ENCODE data around the gene NIPSNAP3A. TPM values are rescaled to one million over a fixed set of nuclear protein-coding genes. Genes with fewer than 3 reads are reported as not detected.
A peak's percentile ranks its signal among the peaks of the same experiment; 100 is the strongest.
"Not testable (repeated sequence)": the region's sequence is repeated elsewhere in the genome, so short reads cannot be mapped to it uniquely, and the experiment has no call there.

NIPSNAP3A gene
- total RNA-seq = 25.8 TPM

DNA sequence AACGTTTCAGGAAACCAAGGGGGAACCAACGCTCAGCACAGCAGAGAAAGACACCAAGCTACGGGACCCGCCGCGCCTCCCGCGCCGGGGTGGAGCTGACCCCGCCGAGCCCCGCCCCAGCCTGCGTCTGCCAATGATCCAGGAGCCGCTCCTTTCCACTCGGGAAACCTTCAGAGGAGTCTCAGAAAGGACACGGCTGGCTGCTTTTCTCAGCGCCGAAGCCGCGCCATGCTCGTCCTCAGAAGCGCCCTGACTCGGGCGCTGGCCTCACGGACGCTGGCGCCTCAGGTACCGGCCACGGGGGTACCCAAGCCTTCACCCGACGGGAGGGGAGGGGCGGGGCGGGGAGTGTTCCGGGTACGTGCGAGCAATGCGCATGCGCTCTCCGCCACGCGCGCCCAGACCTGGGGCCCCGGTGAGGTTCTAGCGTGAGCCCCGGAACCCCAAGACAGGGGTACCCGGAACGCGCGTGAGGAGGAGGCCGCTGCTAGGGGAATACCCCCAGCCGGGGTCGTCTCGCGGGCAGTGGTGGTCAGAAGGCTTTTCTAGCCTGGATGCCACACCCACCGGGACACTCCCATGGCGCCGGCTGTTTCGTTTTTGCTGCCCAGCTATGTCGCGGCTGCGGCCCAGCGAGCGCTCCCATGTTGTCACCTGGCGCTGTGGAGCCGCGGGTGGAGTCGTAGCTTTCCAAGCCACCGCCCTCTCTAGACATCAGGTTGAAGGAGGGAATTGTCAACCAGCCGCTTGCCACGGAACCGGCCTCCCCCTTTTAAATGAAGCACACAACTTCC, at the start of gene NIPSNAP3A:
Gene NIPSNAP3A (plus strand): TSS at position 119 of the 794 bp plus-strand sequence. CDS start 110 bp downstream, at position 229.
- H3K27ac ChIP-seq = peak within 1 kb of the TSS; percentile 86
- intact Hi-C loops (cut with DNase I) = no loop called here
- H3K4me3 ChIP-seq = peak within 1 kb of the TSS; percentile 83 to 89
- no peaks in the 10 kb centered on the region for H3K9me3 ChIP-seq
- peak; percentile 69 to 89 for TF ChIP-seq POLR2AphosphoS5 (IDR thresholded peaks at IDR 0.05; ENCODE audit: insufficient read depth in 1 of 2, low read depth in 1 of 2)
- TF ChIP-seq POLR2A (IDR thresholded peaks at IDR 0.05) = peak in 1 of 2 donors; percentile 36
- TF ChIP-seq, protein P1, sequence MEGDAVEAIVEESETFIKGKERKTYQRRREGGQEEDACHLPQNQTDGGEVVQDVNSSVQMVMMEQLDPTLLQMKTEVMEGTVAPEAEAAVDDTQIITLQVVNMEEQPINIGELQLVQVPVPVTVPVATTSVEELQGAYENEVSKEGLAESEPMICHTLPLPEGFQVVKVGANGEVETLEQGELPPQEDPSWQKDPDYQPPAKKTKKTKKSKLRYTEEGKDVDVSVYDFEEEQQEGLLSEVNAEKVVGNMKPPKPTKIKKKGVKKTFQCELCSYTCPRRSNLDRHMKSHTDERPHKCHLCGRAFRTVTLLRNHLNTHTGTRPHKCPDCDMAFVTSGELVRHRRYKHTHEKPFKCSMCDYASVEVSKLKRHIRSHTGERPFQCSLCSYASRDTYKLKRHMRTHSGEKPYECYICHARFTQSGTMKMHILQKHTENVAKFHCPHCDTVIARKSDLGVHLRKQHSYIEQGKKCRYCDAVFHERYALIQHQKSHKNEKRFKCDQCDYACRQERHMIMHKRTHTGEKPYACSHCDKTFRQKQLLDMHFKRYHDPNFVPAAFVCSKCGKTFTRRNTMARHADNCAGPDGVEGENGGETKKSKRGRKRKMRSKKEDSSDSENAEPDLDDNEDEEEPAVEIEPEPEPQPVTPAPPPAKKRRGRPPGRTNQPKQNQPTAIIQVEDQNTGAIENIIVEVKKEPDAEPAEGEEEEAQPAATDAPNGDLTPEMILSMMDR (IDR thresholded peaks at IDR 0.05) = no peak
- H3K27me3 ChIP-seq = no peaks in the 10 kb centered on the region
- peaks cover 0 to 17% of the 10 kb centered on the region in 2 donors for H3K36me3 ChIP-seq
- no peak for DNase-seq (ENCODE audit: extremely low spot score in 2 of 2)
- H3K4me1 ChIP-seq = peaks cover 13% of the 10 kb centered on the region

DNA sequence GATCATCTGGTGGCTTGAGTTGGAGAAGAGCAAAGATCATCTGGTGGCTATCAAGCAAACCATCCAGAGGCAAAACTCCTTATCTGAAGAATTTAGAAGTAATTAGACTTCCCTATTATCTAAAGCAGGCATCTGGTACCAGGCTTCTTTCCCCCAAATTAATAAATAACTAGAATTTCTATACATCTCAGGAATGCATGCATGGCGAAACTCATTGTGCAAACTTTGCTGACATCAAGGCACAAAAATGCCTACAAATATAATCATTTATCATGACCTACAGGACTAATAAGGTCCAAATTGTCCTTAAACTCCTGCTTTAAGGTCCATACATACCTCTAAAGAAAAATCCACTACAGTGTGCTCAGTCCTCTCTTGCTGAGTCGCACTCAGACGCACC, 47.2 kb upstream of the NIPSNAP3A start:
- H3K9me3 ChIP-seq = no peaks in the 10 kb centered on the region
- H3K27ac ChIP-seq = no peak overlapping the region
- no peaks in the 10 kb centered on the region for H3K4me1 ChIP-seq
- H3K36me3 ChIP-seq = no peaks in the 10 kb centered on the region
- no peak overlapping the region for H3K4me3 ChIP-seq
- no peak for DNase-seq (ENCODE audit: extremely low spot score in 2 of 2)
- TF ChIP-seq POLR2AphosphoS5 (IDR thresholded peaks at IDR 0.05; ENCODE audit: insufficient read depth in 1 of 2, low read depth in 1 of 2) = no peak
- intact Hi-C loops (cut with DNase I) = no loop called here
- no peaks in the 10 kb centered on the region for H3K27me3 ChIP-seq

DNA sequence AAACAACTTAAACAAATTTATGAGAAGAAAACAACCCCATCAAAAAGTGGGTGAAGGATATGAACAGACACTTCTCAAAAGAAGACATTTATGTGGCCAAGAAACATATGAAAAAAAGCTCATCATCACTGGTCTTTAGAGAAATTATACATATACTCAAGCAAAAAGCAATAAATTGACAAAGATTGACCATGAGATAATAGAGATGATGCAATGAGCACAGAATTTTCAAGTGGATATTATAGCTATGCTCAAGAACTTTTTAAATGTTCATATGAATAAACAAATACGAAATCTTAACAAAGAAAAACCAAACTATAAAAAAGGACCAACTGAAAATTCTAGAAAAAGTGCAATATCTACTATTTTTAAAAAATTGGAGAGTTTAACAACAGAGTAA, 38.7 kb upstream of the NIPSNAP3A start:
- H3K27ac ChIP-seq; DNase-seq (ENCODE audit: extremely low spot score in 2 of 2); H3K9me3 ChIP-seq; H3K4me3 ChIP-seq; intact Hi-C loops (cut with DNase I); H3K27me3 ChIP-seq; H3K36me3 ChIP-seq; H3K4me1 ChIP-seq: not testable (repeated sequence)

DNA sequence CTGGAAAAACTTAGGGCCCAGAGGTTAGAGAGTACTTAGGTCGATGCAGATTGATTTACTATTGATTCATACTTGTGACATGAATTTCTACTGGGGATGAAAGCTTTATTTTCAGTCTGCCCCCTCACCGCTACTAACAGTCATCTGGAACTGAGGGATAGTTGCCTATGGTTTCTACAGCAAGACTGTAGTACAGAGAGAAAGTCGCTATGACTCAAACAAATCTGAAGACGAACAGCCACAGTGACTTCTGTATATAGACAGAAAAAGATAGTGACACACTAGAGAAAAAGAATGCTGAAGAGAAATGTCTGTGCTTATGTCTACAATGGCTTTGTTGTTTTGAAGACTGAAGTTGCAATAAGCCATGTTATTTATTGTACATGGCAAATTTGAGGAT, 35.9 kb upstream of the NIPSNAP3A start:
- Histone ChIP-seq H3K4me3 (no peak overlapping the region), H3K9me3 (no peaks in the 10 kb centered on the region), H3K27me3 (no peaks in the 10 kb centered on the region), H3K4me1 (no peaks in the 10 kb centered on the region), H3K27ac (no peak overlapping the region), H3K36me3 (no peaks in the 10 kb centered on the region)
- TF ChIP-seq POLR2AphosphoS5 (IDR thresholded peaks at IDR 0.05; ENCODE audit: insufficient read depth in 1 of 2, low read depth in 1 of 2) (no peak), POLR2A (IDR thresholded peaks at IDR 0.05) (no peak)
- TF ChIP-seq, protein P1 (IDR thresholded peaks at IDR 0.05) = no peak
- no peak for DNase-seq (ENCODE audit: extremely low spot score in 2 of 2)
- intact Hi-C loops (cut with DNase I) = no loop called here

DNA sequence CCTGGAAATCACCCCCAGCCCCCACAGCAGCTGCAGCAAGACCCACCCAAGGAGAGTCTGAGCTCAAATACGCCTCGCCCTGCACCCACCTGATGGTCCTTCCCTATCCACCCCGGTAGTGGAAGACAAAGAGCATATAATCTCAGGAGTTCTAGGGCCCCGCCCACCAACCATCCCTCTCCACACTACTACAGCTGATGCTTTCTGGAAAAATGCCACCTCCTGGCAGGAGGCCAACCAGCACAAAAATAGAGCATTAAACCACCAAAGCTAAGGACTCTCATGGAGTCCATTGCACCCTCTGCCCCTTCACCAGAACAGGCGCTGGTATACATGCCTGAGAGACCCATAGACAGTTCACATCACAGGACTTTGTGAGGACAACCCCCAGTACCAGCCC, 22.5 kb upstream of the NIPSNAP3A start:
- H3K27me3 ChIP-seq = no peaks in the 10 kb centered on the region
- intact Hi-C loops (cut with DNase I) = no loop called here

DNA sequence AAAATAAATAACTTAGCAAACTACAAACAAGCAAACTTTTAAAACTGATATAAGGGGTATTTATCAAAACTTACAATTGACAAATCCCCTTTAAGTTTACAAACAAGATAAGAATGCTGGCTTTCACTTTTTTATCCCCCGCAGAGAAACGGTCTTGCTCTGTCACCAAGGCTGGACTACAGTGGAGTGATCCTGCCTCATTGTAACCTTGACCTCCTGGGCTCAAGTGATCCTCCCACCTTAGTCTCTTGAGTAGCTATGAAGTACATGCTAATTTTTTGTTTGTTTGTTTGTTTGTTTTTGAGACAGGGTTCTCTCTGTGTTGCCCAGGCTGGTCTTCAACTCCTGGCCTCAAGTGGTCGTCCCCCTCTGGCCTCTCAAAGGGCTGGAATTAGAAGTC, 9.0 kb upstream of the NIPSNAP3A start:
- no peaks in the 10 kb centered on the region for H3K27me3 ChIP-seq
- H3K4me1 ChIP-seq = no peaks in the 10 kb centered on the region
- H3K9me3 ChIP-seq = no peaks in the 10 kb centered on the region
- H3K4me3 ChIP-seq = no peak overlapping the region
- intact Hi-C loops (cut with DNase I) = no loop called here
- H3K27ac ChIP-seq = no peak overlapping the region
- no peak for DNase-seq (ENCODE audit: extremely low spot score in 2 of 2)
- H3K36me3 ChIP-seq = no peaks in the 10 kb centered on the region
- TF ChIP-seq, protein P1 (IDR thresholded peaks at IDR 0.05) = no peak
- TF ChIP-seq POLR2AphosphoS5 (IDR thresholded peaks at IDR 0.05; ENCODE audit: insufficient read depth in 1 of 2, low read depth in 1 of 2) = no peak
- no peak for TF ChIP-seq POLR2A (IDR thresholded peaks at IDR 0.05)

More for the DNA sequence above, 22.5 kb upstream of the NIPSNAP3A start:
- no peak for DNase-seq (ENCODE audit: extremely low spot score in 2 of 2)
- no peak overlapping the region for H3K27ac ChIP-seq
- H3K4me1 ChIP-seq = no peaks in the 10 kb centered on the region
- no peaks in the 10 kb centered on the region for H3K36me3 ChIP-seq
- no peaks in the 10 kb centered on the region for H3K9me3 ChIP-seq
- H3K4me3 ChIP-seq = no peak overlapping the region
- no peak for TF ChIP-seq POLR2A (IDR thresholded peaks at IDR 0.05)
- TF ChIP-seq, protein P1 (IDR thresholded peaks at IDR 0.05) = no peak
- no peak for TF ChIP-seq POLR2AphosphoS5 (IDR thresholded peaks at IDR 0.05; ENCODE audit: insufficient read depth in 1 of 2, low read depth in 1 of 2)

Data from vagina (tissue), 2 donors.